Measurements from ENCODE around the gene BARX1. TPM values are rescaled to one million over a fixed set of nuclear protein-coding genes. Genes with fewer than 3 reads are reported as not detected.

Gene BARX1
- total and polyA plus RNA-seq, 10 of the 15 experiments (the other 5 are each of a cell fraction or from before 2014, with no cell fraction given) = not detected

DNA sequence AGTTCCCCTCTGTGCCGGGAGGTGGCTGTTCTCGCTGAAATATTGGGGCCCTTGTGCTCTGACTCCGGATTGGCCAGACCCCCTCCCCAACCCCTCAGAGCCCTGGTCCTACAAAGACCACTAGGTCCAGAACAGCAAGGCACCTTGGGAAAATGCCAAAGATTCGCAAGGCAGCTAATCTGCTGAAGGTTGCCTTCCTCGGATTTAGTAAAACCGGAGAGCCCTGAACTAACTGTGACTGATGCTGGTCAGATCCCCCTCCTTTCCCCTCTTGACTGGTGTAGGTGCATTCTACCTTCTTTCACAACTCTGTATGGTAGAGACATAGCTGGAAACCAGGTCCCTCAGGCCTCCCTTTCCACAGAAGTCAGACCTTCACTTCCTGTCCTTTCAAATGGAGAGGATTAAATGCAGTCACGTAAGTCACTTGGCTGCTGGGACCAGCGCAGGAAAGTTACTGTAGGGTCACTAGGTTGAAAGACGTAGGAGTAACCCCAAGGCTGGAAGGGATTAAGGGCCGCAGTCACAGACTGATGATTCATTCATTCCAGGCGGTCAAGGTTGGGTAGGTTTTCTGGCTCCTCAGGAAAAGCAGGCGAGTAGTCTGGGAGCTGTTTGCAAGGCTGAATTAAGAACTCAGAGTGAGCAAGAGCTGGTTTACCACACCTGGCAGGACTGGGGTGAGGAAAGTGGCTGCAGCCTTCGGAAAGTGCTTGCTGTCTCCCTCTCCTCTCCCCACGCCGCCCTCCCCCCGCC, 5.3 kb downstream of the BARX1 start:
- POLR2A ChIA-PET = no interaction called here
- Histone ChIP-seq H3K4me3 (no peak overlapping the region), H3K27me3 (replicated peaks in 1 of 2; ENCODE audit: control insufficient read depth in 2 of 2, insufficient read depth in 2 of 2, low read length in 1 of 2) (peaks cover 23 to 35% of the 10 kb centered on the region in 2 experiments), H3K36me3 (ENCODE audit: control insufficient read depth in 2 of 2, insufficient read depth in 2 of 2, low read length in 1 of 2) (no peaks in the 10 kb centered on the region), H3K79me2 (ENCODE audit: control insufficient read depth, insufficient read depth, low read length) (no peaks in the 10 kb centered on the region), H3K4me1 (ENCODE audit: control insufficient read depth, insufficient read depth, low read length) (no peaks in the 10 kb centered on the region), H3K9me3 (replicated peaks; ENCODE audit: control insufficient read depth, insufficient read depth, low read length) (no peaks in the 10 kb centered on the region; the same call in 2 of the 3 replicates), H3K9ac (ENCODE audit: control insufficient read depth, insufficient read depth, low read length) (no peak overlapping the region), H2AFZ (ENCODE audit: control insufficient read depth, low read depth, low read length) (no peak overlapping the region), H3K27ac (ENCODE audit: control insufficient read depth, insufficient read depth) (no peak overlapping the region), H3K4me2 (ENCODE audit: control insufficient read depth, insufficient read depth) (no peak overlapping the region), H4K20me1 (ENCODE audit: control insufficient read depth, insufficient read depth) (no peaks in the 10 kb centered on the region)
- DNase-seq (ENCODE audit: low read depth, low spot score) (no peak), FAIRE-seq (no peak), ATAC-seq (no peak)
- CTCF ChIA-PET = no interaction called here
- intact Hi-C loops (cut with micrococcal nuclease; ENCODE audit: unreplicated experiment) (no loop called here), in situ Hi-C loops (cut with MboI) (no loop called here)
- TF ChIP-seq DPF2 (IDR thresholded peaks at IDR 0.05) (no peak), ZNF24 (IDR thresholded peaks at IDR 0.05) (no peak), SIN3A (IDR thresholded peaks at IDR 0.05; ENCODE audit: low read depth, low read length) (no peak), ETV6 (conservative IDR thresholded peaks at IDR 0.05 in 1 of 2, IDR thresholded peaks at IDR 0.05 in 1 of 2; ENCODE audit: borderline replicate concordance in 1 of 2, low read depth in 1 of 2) (no peak), BHLHE40 (IDR thresholded peaks at IDR 0.05; ENCODE audit: borderline replicate concordance in 1 of 2, low read depth in 2 of 2, low read length in 1 of 2) (no peak), MLLT1 (IDR thresholded peaks at IDR 0.05) (no peak), CEBPB (IDR thresholded peaks at IDR 0.05; ENCODE audit: borderline replicate concordance in 1 of 2, low read depth in 2 of 2, low read length in 2 of 2) (no peak), CBX5 (IDR thresholded peaks at IDR 0.05; ENCODE audit: low read depth) (no peak), PAX8 (IDR thresholded peaks at IDR 0.05) (no peak)
- SMC1A ChIA-PET (ENCODE audit: uncharacterized antibody, unreplicated experiment) = no interaction called here
- no TSS peak for BruUV-seq (replicated peaks)
- 20% methylated on average over 15 of the region's 16 CpGs for WGBS (ENCODE audit: insufficient coverage, insufficient replicate concordance, low lambda C conversion rate, missing lambda C conversion rate)
- RAD21 ChIA-PET (ENCODE audit: unreplicated experiment) = no interaction called here
